ENCODE data around the gene LSM2. TPM values are rescaled to one million over a fixed set of nuclear protein-coding genes. Genes with fewer than 3 reads are reported as not detected.
A peak's percentile ranks its signal among the peaks of the same experiment; 100 is the strongest.
"Not testable (repeated sequence)": the region's sequence is repeated elsewhere in the genome, so short reads cannot be mapped to it uniquely, and the experiment has no call there.

Gene LSM2
- total RNA-seq, 2 donors from 2014 or later, result 122 to 123 TPM

DNA sequence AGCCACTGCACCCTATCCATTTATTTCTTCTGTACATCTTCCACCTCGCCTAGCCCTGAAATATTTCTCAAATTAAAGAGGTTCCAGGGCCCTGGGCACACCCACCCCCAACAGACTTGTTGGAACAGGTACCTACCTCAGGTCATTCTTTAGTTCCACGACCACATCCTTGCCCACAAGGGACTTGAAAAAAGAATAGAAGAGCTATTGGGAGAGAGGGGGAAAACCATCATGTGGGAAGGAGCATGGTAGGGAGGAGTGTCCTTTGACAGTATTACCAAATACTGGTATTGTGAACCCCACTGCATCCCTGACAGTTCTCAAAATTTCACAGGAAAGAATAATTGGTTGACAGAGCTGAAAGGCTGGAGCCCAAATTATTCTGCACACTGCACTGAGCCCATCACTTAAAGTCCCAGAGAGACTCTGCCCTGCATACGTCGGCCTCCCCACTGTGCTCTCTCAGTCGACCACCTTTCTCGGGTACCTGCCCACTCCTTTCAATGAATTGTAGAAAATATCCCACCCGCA is 762 bp downstream of the LSM2 start:
- ATAC-seq (replicated peaks in 1 of 2), result peak; percentile 13
- H3K36me3 Mint-ChIP-seq (ENCODE audit: insufficient read depth in 2 of 2), result peaks cover 4 to 17% of the 10 kb centered on the region in 2 donors
- H3K4me3 Mint-ChIP-seq, result peak overlapping the region; percentile 99 to 100
- peak overlapping the region; percentile 99 for H3K27ac Mint-ChIP-seq
- H3K9me3 Mint-ChIP-seq, result no peaks in the 10 kb centered on the region
- H3K27me3 Mint-ChIP-seq (ENCODE audit: low read depth), result no peaks in the 10 kb centered on the region
- no peak for DNase-seq
- peaks cover 37% of the 10 kb centered on the region for H3K4me1 Mint-ChIP-seq (ENCODE audit: low read depth)

DNA sequence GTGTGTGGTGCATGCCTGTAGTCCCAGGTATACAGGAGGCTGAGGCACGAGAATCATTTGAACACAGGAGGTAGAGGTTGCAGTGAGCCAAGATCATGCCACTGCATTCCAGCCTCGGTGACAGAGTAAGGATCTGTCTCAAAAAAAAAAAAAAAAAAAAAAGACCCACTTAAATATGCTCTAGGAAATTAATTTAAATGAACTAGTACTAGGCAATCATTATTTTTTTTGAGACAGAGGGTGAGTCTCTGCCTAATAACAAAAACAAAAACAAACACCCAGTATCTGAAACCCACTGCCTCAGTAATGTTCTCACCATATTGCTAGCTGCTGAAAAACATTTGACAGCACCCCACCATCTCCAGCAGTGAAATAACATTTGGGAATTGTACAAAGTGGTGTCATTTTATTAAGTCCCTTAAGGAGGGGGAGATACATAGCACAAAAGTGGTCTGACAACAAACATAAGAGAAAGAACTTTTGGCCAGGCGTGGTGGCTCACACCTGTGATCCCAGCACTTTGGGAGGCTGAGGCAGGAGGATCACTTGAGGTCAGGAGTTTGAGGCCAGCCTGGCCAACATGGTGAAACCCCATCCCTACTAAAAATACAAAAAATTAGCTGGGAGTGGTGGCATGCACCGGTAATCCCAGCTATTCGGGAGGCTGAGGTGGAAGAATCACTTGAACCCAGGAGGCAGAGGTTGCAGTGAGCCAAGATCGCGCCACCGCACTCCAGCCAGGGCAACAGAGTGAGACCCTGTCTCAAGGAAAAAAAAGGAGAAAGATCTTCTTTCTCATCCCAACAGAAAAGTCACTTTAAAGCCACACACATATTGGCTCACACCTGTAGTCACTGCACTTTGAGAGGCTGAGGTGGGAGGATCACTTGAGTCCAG is 5.5 kb downstream of the LSM2 start:
- not testable (repeated sequence) for H3K27ac Mint-ChIP-seq; H3K27me3 Mint-ChIP-seq (ENCODE audit: low read depth); DNase-seq; ATAC-seq (replicated peaks in 1 of 2); H3K9me3 Mint-ChIP-seq; H3K4me3 Mint-ChIP-seq
- Mint-ChIP-seq H3K4me1 (ENCODE audit: low read depth) (peaks cover 46% of the 10 kb centered on the region), H3K36me3 (ENCODE audit: insufficient read depth in 2 of 2) (peaks cover 4 to 15% of the 10 kb centered on the region in 2 donors)

DNA sequence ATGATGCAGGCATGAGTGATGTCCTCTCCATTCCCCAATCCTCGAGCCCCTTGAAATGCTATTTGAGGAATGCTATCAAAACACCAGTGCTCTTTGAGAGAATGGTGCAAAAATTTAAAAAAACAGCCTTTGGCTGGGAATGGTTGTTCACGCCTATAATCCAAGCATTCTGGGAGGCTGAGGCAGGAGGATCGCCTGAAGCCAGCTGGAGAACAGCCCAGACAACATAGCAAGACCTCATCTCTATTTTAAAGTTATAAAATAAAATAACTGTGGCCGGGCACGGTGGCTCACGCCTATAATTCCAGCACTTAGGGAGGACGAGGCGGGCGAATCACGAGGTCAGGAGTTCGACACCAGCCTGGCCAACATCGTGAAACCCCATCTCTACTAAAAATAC is 7.0 kb downstream of the LSM2 start:
- Mint-ChIP-seq H3K27me3 (ENCODE audit: low read depth) (no peaks in the 10 kb centered on the region), H3K36me3 (ENCODE audit: insufficient read depth in 2 of 2) (peaks cover 5 to 17% of the 10 kb centered on the region in 2 donors), H3K27ac (no peak overlapping the region), H3K4me1 (ENCODE audit: low read depth) (peaks cover 32% of the 10 kb centered on the region), H3K9me3 (no peaks in the 10 kb centered on the region), H3K4me3 (no peak overlapping the region)
- no peak for ATAC-seq (replicated peaks in 1 of 2)
- no peak for DNase-seq

DNA sequence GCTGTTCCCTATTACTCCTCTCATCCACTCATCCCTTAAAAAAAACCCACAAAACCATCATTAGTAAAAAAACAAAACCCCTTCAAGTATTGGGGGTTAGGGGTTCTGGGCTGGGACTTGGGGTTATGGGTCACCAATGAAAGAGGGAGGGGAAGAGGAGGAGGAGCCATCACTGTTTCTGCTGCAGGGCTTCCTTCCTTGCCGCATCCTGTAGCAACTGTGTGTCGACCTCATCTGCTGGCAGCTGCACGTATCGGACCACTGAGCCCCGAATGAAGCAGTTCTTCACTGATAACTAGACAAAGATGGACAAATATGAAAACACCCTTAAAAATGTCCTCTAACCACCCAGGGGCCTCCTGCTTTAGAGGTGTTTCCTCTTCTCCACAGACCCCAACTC is 9.2 kb downstream of the LSM2 start:
- Mint-ChIP-seq H3K4me1 (ENCODE audit: low read depth) (peaks cover 38% of the 10 kb centered on the region), H3K27me3 (ENCODE audit: low read depth) (no peaks in the 10 kb centered on the region), H3K27ac (no peak overlapping the region), H3K4me3 (peak overlapping the region; percentile 17 to 29), H3K9me3 (no peaks in the 10 kb centered on the region), H3K36me3 (ENCODE audit: insufficient read depth in 2 of 2) (peaks cover 4 to 15% of the 10 kb centered on the region in 2 donors)
- ATAC-seq (replicated peaks in 1 of 2), result no peak
- DNase-seq, result peak in 1 of 2 donors; percentile 33

DNA sequence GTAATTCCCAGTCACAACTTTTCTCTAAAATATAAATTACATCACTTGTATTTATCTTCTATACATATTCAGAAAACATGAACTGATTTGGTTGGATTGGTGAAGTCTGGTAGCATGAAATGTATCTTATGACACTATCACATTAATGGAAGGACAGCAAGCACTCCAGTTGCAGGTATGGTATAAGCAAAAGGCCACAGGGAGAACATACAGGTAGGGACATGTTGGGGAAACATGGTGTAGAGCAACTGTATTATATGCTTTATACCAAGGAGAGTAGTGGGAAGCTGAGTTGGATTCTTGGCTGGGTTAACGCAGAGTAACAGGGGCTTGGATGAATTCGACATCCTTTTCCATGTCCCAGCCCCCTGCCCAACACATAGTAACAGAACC is 9.8 kb downstream of the LSM2 start:
- ATAC-seq (replicated peaks in 1 of 2), result no peak
- H3K27me3 Mint-ChIP-seq (ENCODE audit: low read depth), result no peaks in the 10 kb centered on the region
- peaks cover 44% of the 10 kb centered on the region for H3K4me1 Mint-ChIP-seq (ENCODE audit: low read depth)
- no peak for DNase-seq
- H3K36me3 Mint-ChIP-seq (ENCODE audit: insufficient read depth in 2 of 2), result peaks cover 6 to 11% of the 10 kb centered on the region in 2 donors
- H3K4me3 Mint-ChIP-seq, result no peak overlapping the region
- H3K9me3 Mint-ChIP-seq, result no peaks in the 10 kb centered on the region
- H3K27ac Mint-ChIP-seq, result no peak overlapping the region

DNA sequence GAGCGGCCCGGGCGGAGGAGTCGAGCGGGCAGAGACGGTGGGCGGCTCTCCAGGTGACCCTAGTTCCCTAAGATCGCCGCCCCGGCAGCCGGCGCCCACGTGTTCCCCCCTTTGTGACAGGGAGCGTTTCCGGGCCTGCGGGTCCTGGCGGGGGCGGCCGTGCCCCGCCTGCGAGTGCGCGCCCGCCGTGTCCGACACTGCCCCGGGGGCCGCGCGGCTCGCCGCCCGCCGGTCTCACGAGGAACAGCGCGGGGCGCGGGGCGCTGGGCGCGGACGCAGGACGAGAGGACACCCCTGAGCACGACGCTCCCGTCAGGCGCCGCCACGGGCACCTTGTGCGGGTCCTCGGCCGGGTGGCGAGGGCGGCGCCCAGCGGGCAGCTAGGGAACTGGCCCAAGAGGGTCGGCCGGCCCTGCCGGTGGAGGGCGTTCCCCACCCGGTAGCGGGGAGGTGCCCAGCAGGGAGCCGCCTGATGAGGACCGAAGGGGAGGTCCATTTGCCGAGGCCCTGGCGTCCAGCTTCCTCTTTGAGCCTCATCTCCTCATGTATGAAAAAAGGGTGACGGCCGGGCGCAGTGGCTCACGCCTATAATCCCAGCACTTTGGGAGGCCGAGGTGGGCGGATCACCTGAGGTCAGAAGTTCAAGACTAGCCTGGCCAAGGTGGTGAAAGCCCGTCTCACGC is 11.0 kb downstream of the LSM2 start, which contains the start of gene VARS1:
TSS of gene VARS1 (minus strand) at position 137 of the 683 bp plus-strand sequence. CDS start 535 bp downstream, outside the sequence.
- H3K4me3 Mint-ChIP-seq, result peak within 1 kb of the TSS; percentile 93 to 98
- peak; percentile 94 to 95 for ATAC-seq (replicated peaks in 1 of 2)

DNA sequence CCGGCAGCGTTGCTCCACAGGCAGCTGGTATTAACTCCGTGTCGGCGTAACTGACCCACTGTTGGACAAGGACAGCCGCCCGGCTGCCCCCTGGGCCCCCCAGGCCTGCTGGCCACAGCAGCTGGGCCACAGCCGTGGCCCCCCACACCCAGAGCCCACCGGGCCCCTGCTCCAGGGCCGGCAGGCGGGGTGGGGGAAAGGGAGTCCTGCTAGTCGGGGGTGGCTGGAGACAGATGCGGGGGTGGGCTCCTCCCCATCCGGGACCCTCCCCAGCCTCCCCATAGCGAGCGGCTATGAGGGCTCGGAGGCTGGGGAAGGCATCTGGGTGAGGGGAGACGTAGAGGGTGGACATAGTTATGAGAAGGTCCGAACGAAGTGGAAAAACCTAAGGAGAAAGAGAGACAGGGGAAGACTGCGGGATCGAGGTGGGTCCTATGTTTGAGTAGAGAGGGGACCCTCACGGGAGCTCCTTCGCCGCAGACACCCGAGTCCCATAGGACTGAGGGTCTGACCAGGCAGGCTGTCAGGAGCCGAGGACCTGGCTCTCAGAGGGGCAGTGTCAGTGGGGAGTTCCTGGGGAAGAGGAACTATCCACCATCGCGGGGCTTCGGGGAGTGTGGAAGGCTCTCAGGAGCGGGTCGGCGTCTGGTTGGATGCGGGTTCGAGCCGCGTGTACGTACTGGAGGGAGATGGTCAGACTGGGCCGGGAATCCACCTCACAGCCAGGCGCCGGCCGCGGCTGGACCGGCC is 11.7 kb downstream of the LSM2 start:
- Mint-ChIP-seq H3K9me3 (no peaks in the 10 kb centered on the region), H3K27ac (peak overlapping the region; percentile 96), H3K27me3 (ENCODE audit: low read depth) (no peaks in the 10 kb centered on the region), H3K36me3 (ENCODE audit: insufficient read depth in 2 of 2) (peaks cover 9 to 15% of the 10 kb centered on the region in 2 donors), H3K4me1 (ENCODE audit: low read depth) (peaks cover 58% of the 10 kb centered on the region), H3K4me3 (peak overlapping the region; percentile 93 to 98)
- ATAC-seq (replicated peaks in 1 of 2) (no peak), DNase-seq (no peak)

More for the DNA sequence above, 11.0 kb downstream of the LSM2 start, which contains the start of gene VARS1:
- peak; percentile 93 to 94 for DNase-seq
- Mint-ChIP-seq H3K27me3 (ENCODE audit: low read depth) (no peaks in the 10 kb centered on the region), H3K4me1 (ENCODE audit: low read depth) (peaks cover 54% of the 10 kb centered on the region), H3K36me3 (ENCODE audit: insufficient read depth in 2 of 2) (peaks cover 6 to 10% of the 10 kb centered on the region in 2 donors), H3K9me3 (no peaks in the 10 kb centered on the region), H3K27ac (peak within 1 kb of the TSS; percentile 96)

DNA sequence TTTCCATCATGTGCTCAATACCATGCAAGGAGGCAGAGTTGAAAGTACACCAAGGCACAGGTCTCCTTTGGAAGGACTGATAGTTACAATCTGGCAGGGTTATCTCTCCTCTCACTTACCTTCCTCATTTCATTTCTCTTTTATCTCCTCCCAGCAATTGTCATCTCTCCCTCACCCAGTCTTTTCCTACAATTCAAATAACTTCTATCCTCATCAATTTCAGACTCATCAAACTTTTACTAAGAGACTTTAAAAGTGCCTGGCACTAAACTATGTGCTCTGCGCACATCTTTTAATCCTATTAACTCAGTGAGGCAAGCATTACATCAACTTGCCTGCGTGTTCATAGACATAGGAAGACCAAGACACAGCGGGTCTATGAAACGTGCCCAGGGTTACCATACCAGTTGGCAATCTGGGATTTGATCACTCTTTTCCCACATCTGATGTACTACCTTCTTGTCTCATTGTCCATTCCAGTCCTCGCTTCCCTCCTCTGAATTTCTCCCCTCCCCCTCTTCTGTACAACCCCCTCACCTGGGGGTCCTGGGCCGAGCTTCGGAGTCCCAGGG is 12.4 kb downstream of the LSM2 start:
- DNase-seq, result no peak
- H3K4me3 Mint-ChIP-seq, result peak overlapping the region; percentile 93 to 98
- no peaks in the 10 kb centered on the region for H3K27me3 Mint-ChIP-seq (ENCODE audit: low read depth)
- peaks cover 58% of the 10 kb centered on the region for H3K4me1 Mint-ChIP-seq (ENCODE audit: low read depth)
- ATAC-seq (replicated peaks in 1 of 2), result no peak
- H3K36me3 Mint-ChIP-seq (ENCODE audit: insufficient read depth in 2 of 2), result peaks cover 9 to 19% of the 10 kb centered on the region in 2 donors
- no peaks in the 10 kb centered on the region for H3K9me3 Mint-ChIP-seq
- H3K27ac Mint-ChIP-seq, result peak overlapping the region; percentile 90

DNA sequence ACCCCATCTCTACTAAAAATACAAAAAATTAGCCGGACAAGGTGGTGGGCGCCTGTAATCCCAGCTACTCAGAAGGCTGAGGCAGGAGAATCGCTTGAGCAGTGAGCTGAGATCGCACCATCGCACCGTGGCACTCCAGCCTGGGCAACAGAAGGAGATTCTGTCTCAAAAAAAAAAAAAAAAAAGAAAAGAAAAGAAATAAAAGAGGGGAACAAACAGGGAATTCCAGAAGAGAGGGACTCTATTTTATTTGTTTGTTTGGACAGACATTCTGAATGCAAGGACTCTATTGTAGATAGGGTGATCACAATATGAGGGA is 12.9 kb downstream of the LSM2 start:
- DNase-seq; H3K9me3 Mint-ChIP-seq; ATAC-seq (replicated peaks in 1 of 2); H3K27me3 Mint-ChIP-seq (ENCODE audit: low read depth): not testable (repeated sequence)
- Mint-ChIP-seq H3K4me3 (peak overlapping the region; percentile 93 to 98), H3K4me1 (ENCODE audit: low read depth) (peaks cover 58% of the 10 kb centered on the region), H3K36me3 (ENCODE audit: insufficient read depth in 2 of 2) (peaks cover 9 to 22% of the 10 kb centered on the region in 2 donors), H3K27ac (peak overlapping the region; percentile 93)

DNA sequence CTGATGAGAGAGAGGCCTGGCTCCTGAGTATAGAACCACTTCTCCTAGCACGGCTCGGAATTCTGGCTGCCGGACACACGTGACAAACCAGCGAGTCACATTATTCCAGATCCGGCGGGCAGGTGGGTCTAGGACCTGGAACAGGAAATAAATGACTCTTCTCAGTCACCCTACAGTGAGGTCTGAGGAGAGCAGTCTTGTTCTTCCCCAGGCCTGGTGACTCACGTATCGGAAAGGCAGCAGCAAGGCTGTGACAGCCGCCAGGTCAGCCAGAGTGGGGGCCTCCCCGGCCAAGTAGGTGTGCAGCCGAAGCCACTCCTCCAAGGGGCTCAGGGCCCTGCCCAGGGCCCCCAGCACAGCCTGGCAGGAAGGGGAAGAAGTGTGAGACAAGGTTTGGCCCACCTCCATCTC is 14.0 kb downstream of the LSM2 start:
- H3K4me3 Mint-ChIP-seq, result peak overlapping the region; percentile 93 to 98
- peak; percentile 30 to 37 for DNase-seq
- peaks cover 9 to 22% of the 10 kb centered on the region in 2 donors for H3K36me3 Mint-ChIP-seq (ENCODE audit: insufficient read depth in 2 of 2)
- peak in 1 of 2 donors; percentile 11 for ATAC-seq (replicated peaks in 1 of 2)
- no peaks in the 10 kb centered on the region for H3K9me3 Mint-ChIP-seq
- H3K27ac Mint-ChIP-seq, result peak overlapping the region; percentile 93
- peaks cover 53% of the 10 kb centered on the region for H3K4me1 Mint-ChIP-seq (ENCODE audit: low read depth)
- H3K27me3 Mint-ChIP-seq (ENCODE audit: low read depth), result no peaks in the 10 kb centered on the region

DNA sequence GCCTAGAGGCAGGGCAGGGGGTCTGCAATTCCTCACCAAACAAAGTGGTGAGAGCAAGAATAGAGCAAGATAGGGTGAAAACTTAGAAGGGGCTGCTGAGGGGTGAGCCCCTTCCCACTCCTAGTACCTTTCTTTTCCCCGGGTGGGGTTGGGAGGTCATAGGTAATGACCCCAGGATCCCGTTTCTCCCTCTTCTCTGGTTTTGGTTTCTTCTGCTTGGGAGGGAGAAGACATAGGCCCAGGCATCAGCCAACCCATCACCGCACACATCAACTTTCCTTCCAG is 14.7 kb downstream of the LSM2 start:
- no peaks in the 10 kb centered on the region for H3K9me3 Mint-ChIP-seq
- no peak overlapping the region for H3K4me3 Mint-ChIP-seq
- DNase-seq, result no peak
- peaks cover 46% of the 10 kb centered on the region for H3K4me1 Mint-ChIP-seq (ENCODE audit: low read depth)
- peaks cover 9 to 22% of the 10 kb centered on the region in 2 donors for H3K36me3 Mint-ChIP-seq (ENCODE audit: insufficient read depth in 2 of 2)
- no peak for ATAC-seq (replicated peaks in 1 of 2)
- H3K27ac Mint-ChIP-seq, result no peak overlapping the region
- no peaks in the 10 kb centered on the region for H3K27me3 Mint-ChIP-seq (ENCODE audit: low read depth)

DNA sequence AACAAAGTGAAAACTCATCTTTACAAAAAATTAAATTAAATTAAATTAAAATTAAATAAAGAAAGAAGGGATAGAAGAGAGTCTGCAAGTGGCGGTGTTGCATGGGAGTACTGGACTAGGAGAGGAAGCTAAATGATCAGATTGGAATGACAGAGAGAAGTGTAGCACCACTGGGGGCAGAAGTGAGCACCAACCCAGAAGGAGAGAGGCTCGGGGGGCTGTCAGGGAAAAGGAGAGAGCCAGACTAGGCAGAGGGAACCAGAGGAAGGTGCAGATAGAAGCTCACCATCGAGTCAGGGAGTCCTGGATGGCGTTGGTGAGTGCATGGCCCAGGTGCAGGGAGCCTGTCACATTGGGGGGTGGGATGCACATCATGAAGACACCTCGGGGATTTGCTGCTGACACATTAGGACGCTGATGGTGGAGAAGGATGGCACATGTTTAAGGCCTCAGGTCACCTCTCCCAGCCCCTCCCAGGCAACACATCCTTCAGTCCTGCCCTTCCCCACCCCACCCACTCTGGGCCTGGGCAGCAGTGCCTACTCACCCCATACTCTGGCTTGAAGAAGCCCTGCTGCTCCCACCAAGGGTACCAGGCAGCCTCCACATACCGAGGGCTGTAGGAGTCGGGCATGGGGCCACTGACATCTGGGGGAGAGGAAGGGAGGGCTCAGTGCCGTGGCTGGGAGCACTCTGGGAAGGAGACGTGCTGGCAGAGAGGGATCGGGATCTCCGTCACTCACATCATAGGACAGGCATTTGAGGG is 15.3 kb downstream of the LSM2 start:
- peak; percentile 40 to 53 for DNase-seq
- Mint-ChIP-seq H3K27me3 (ENCODE audit: low read depth) (no peaks in the 10 kb centered on the region), H3K4me1 (ENCODE audit: low read depth) (peaks cover 41% of the 10 kb centered on the region), H3K4me3 (no peak overlapping the region), H3K27ac (no peak overlapping the region), H3K9me3 (no peaks in the 10 kb centered on the region), H3K36me3 (ENCODE audit: insufficient read depth in 2 of 2) (peaks cover 9 to 21% of the 10 kb centered on the region in 2 donors)
- no peak for ATAC-seq (replicated peaks in 1 of 2)

Data from activated T-cell treated with anti-CD3 and anti-CD28 coated beads, Interleukin-2, amount 50 U/mL, for 72 hours (primary cell).